HG03565 (cell line): ENCODE results near the gene CYFIP1.

Experiments used
- ATAC-seq: cut with Tn5 transposase; IDR thresholded peaks from one replicate; pipeline ENCODE4 v1.9.1; 2021; ENCODE audit warnings: mild to moderate bottlenecking, moderate library complexity; ENCODE audit not compliant: unreplicated experiment

Gene CYFIP1

GRCh38 chr15:22827125-22827524 lies 153.0 kb downstream of the CYFIP1 start:
- ATAC-seq = no peak

- ATAC-seq = no peak
These were observed 156.6 kb downstream of the CYFIP1 start for GRCh38 chr15:22823495-22824128.

GRCh38 chr15:22819651-22820050 lies 160.5 kb downstream of the CYFIP1 start:
- no peak for ATAC-seq
